Superior temporal gyrus (tissue), 1 donor: Measurements from ENCODE around the gene IGF2BP2.

Experiments
- DNase-seq: peaks from one replicate; pipeline ENCODE4 v3.0.0-alpha.2; 2016; ENCODE audit errors: extremely low spot score

Gene IGF2BP2

GRCh38 chr3:185766329-185767001 is 58.4 kb downstream of the IGF2BP2 start:
- DNase-seq = no peak

GRCh38 chr3:185764980-185765370 is 59.9 kb downstream of the IGF2BP2 start:
- no peak for DNase-seq

- DNase-seq = no peak
Measured at GRCh38 chr3:185764163-185764979, 60.5 kb downstream of the IGF2BP2 start.

- DNase-seq = no peak
Measured at GRCh38 chr3:185763347-185764005, 61.4 kb downstream of the IGF2BP2 start.

- no peak for DNase-seq
Measured at GRCh38 chr3:185760550-185760949, 64.3 kb downstream of the IGF2BP2 start.

GRCh38 chr3:185760088-185760487 is 64.8 kb downstream of the IGF2BP2 start:
- DNase-seq = no peak

- DNase-seq = no peak
Measured at GRCh38 chr3:185759512-185759911, 65.3 kb downstream of the IGF2BP2 start.

GRCh38 chr3:185758912-185759311 is 65.9 kb downstream of the IGF2BP2 start:
- DNase-seq = no peak

GRCh38 chr3:185757176-185757575 is 67.7 kb downstream of the IGF2BP2 start:
- DNase-seq = no peak

- DNase-seq = no peak
Measured at GRCh38 chr3:185756477-185756876, 68.4 kb downstream of the IGF2BP2 start.

GRCh38 chr3:185754920-185755319 is 69.9 kb downstream of the IGF2BP2 start:
- DNase-seq = no peak

GRCh38 chr3:185753354-185753753 is 71.5 kb downstream of the IGF2BP2 start:
- no peak for DNase-seq

GRCh38 chr3:185750702-185751101 is 74.1 kb downstream of the IGF2BP2 start:
- DNase-seq = no peak

- no peak for DNase-seq
Measured at GRCh38 chr3:185750015-185750414, 74.8 kb downstream of the IGF2BP2 start.

GRCh38 chr3:185746470-185746869 is 78.4 kb downstream of the IGF2BP2 start:
- no peak for DNase-seq

GRCh38 chr3:185744997-185745843 is 79.6 kb downstream of the IGF2BP2 start:
- DNase-seq = no peak

GRCh38 chr3:185741586-185741985 is 83.3 kb downstream of the IGF2BP2 start:
- DNase-seq = no peak

- DNase-seq = no peak
Measured at GRCh38 chr3:185740133-185740532, 84.7 kb downstream of the IGF2BP2 start.

GRCh38 chr3:185739264-185739701 is 85.6 kb downstream of the IGF2BP2 start:
- DNase-seq = no peak

- no peak for DNase-seq
Measured at GRCh38 chr3:185737740-185738680, 86.8 kb downstream of the IGF2BP2 start.

GRCh38 chr3:185737020-185737419 is 87.8 kb downstream of the IGF2BP2 start:
- no peak for DNase-seq
